HepG2 (cell line): ENCODE data around the gene ABCC8. TPM values are rescaled to one million over a fixed set of nuclear protein-coding genes. Genes with fewer than 3 reads are reported as not detected.

Source experiments
- ATAC-seq: fragments of 200-7000 bp; cut with Tn5 transposase; 3 replicates; pipeline ENCODE4 v1.9.1; 2020; ENCODE audit warnings: mild to moderate bottlenecking, moderate library complexity
- BruUV-seq: library from RNA; stranded (reverse); fragments of 400-500 nt; replicated peaks from 2 replicates; lab custom pipeline; 2021; lab: Mats Ljungman, UMichigan
- CTCF ChIA-PET: fragments of 300-600 bp; formaldehyde crosslinking; extraction: SDS; loops from one replicate; lab custom pipeline; 2021; ENCODE audit warnings: low total read pairs, inconsistent platforms, low intra/inter-chr PET ratio; lab: Yijun Ruan, JAX
- POLR2A ChIA-PET: fragments of 350-600 bp; sonication (Branson Sonifier 250); formaldehyde crosslinking; loops from one replicate; lab custom pipeline; 2020; ENCODE audit warnings: antibody characterized with exemption, inconsistent platforms; lab: Yijun Ruan, JAX
- DNase-seq: peaks from one replicate; pipeline ENCODE4 v3.0.0-alpha.2; 2015; ENCODE audit warnings: low spot score
- FAIRE-seq: peaks from 3 replicates; lab custom pipeline; 2011; peaks lifted over from hg19 to GRCh38; lab: Jason Lieb, UNC
- H2AFZ ChIP-seq: one replicate; pipeline ENCODE4 v1.6.1; 2011; ENCODE audit warnings: low read length, inconsistent platforms
- H3K27ac ChIP-seq: fragments of 300-600 bp; 3 replicates; pipeline ENCODE4 v1.8.0; 2011; ENCODE audit warnings: mixed run types, mild to moderate bottlenecking, mixed read lengths, low read length, inconsistent platforms; ENCODE audit not compliant: insufficient read depth; ENCODE audit errors: extremely low read length
- H3K27me3 ChIP-seq, 2 experiments: fragments of 200-600 bp in 1 of 2; 2 replicates in 1 of 2; 3 replicates in 1 of 2; pipeline versions ENCODE4 v1.6.0 to v1.8.0; 2011; ENCODE audit warnings: low read length in 2 of 2, mild to moderate bottlenecking in 2 of 2, moderate library complexity in 2 of 2, inconsistent platforms in 1 of 2; ENCODE audit not compliant: insufficient read depth in 2 of 2, control insufficient read depth in 1 of 2
- H3K36me3 ChIP-seq, 2 experiments: fragments of 200-600 bp in 1 of 2; replicated peaks in 1 of 2; 2 replicates in 1 of 2; 3 replicates in 1 of 2; pipeline versions ENCODE4 v1.5.1 to v1.8.0; 2011; ENCODE audit warnings: low read length in 2 of 2, inconsistent platforms in 1 of 2; ENCODE audit not compliant: insufficient read depth in 2 of 2, control insufficient read depth in 1 of 2
- H3K4me1 ChIP-seq: 2 replicates; pipeline ENCODE4 v1.5.1; 2012; ENCODE audit warnings: low read length, inconsistent platforms; ENCODE audit not compliant: insufficient read depth
- H3K4me2 ChIP-seq: 2 replicates; pipeline ENCODE4 v1.6.0; 2011; ENCODE audit warnings: low read depth, low read length, inconsistent platforms
- H3K4me3 ChIP-seq, 3 experiments: fragments of 200-600 bp in 1 of 3; sonication (generic), shearing (Covaris generic) in 1 of 3; replicated peaks in 1 of 3; 2 replicates each; pipeline ENCODE4 v1.5.1; 2011 to 2016; ENCODE audit warnings: low read length in 3 of 3, inconsistent platforms in 2 of 3, low read depth in 2 of 3, mild to moderate bottlenecking in 2 of 3, control low read depth in 1 of 3, mixed read lengths in 1 of 3; ENCODE audit not compliant: insufficient read depth in 1 of 3
- H3K79me2 ChIP-seq: one replicate; pipeline ENCODE4 v1.6.1; 2011; ENCODE audit warnings: low read length, inconsistent platforms; ENCODE audit not compliant: insufficient read depth
- H3K9ac ChIP-seq: 2 replicates; pipeline ENCODE4 v1.6.0; 2011; ENCODE audit warnings: mild to moderate bottlenecking, low read depth, low read length, inconsistent platforms; ENCODE audit not compliant: insufficient read depth
- H3K9me3 ChIP-seq: 2 replicates; pipeline ENCODE4 v1.5.1; 2012; ENCODE audit warnings: mild to moderate bottlenecking, low read length
- H4K20me1 ChIP-seq: 2 replicates; pipeline ENCODE4 v1.6.0; 2011; ENCODE audit warnings: inconsistent platforms, mild to moderate bottlenecking, low read length, moderate library complexity; ENCODE audit not compliant: insufficient read depth
- CEBPB ChIP-seq: IDR thresholded peaks from 2 replicates; pipeline ENCODE4 v1.6.1; 2011; ENCODE audit warnings: low read depth, low read length, improper control_type of control experiment, borderline replicate concordance
- PRPF4 ChIP-seq: fragments of 200-400 bp; formaldehyde crosslinking; IDR thresholded peaks from 2 replicates; pipeline ENCODE4 v1.6.1; 2016; ENCODE audit warnings: low read length, low read depth; ENCODE audit not compliant: poor library complexity, severe bottlenecking
- TBP ChIP-seq: sonication (generic); formaldehyde crosslinking; IDR thresholded peaks from 2 replicates; pipeline ENCODE4 v1.5.0; 2020; ENCODE audit warnings: missing genetic modification reagents
- ZFP90 ChIP-seq: sonication (generic); formaldehyde crosslinking; IDR thresholded peaks from 2 replicates; pipeline ENCODE4 v1.8.0; 2022; ENCODE audit warnings: missing genetic modification reagents, mild to moderate bottlenecking, inconsistent platforms, borderline replicate concordance
- ZMYM3 ChIP-seq: sonication (generic); formaldehyde crosslinking; IDR thresholded peaks from 2 replicates; pipeline ENCODE4 v1.5.1; 2020; ENCODE audit warnings: mild to moderate bottlenecking, missing genetic modification reagents
- ZNF383 ChIP-seq: sonication (generic); formaldehyde crosslinking; IDR thresholded peaks from 2 replicates; pipeline ENCODE4 v1.4.0; 2020; ENCODE audit warnings: missing genetic modification reagents, mild to moderate bottlenecking, borderline replicate concordance
- ZNF460 ChIP-seq: sonication (generic); formaldehyde crosslinking; IDR thresholded peaks from 2 replicates; pipeline ENCODE4 v1.5.1; 2020; ENCODE audit warnings: missing genetic modification reagents, mild to moderate bottlenecking, borderline replicate concordance
- ZNF501 ChIP-seq: sonication (generic); formaldehyde crosslinking; IDR thresholded peaks from 2 replicates; pipeline ENCODE4 v1.5.1; 2020; ENCODE audit warnings: mild to moderate bottlenecking, moderate library complexity, missing genetic modification reagents
- ZNF724P ChIP-seq: sonication (generic); formaldehyde crosslinking; IDR thresholded peaks from 2 replicates; pipeline ENCODE4 v1.8.0; 2022; ENCODE audit warnings: missing genetic modification reagents, borderline replicate concordance
- ZZZ3 ChIP-seq: sonication (generic); formaldehyde crosslinking; IDR thresholded peaks from 2 replicates; pipeline ENCODE4 v1.4.0; 2020; ENCODE audit warnings: missing genetic modification reagents, mild to moderate bottlenecking, borderline replicate concordance
- WGBS: methylation state at CpG from one replicate; pipeline ENCODE4 v1.1.6; 2017; ENCODE audit warnings: low lambda C conversion rate; 5-methylcytosine and 5-hydroxymethylcytosine counted together
- in situ Hi-C: cut with HindIII; loops from 2 replicates; pipeline ENCODE4 v1.10.0; 2017; ENCODE audit warnings: low pct_unique_long_range_greater_than_20kb; ENCODE audit not compliant: extremely low pct_ligation_motif_present
- intact Hi-C: fragments of 100-400 bp; cut with micrococcal nuclease; formaldehyde crosslinking; loops from one replicate; pipeline ENCODE4 v1.10.0; 2022; ENCODE audit not compliant: unreplicated experiment
- polyA plus RNA-seq, 8 experiments: library from polyadenylated mRNA; depleted of rRNA in 3 of 8; stranded (reverse) in 7 of 8; unstranded in 1 of 8; fragments of >200 nt; fragmentation: Illumina TruSeq in 4 of 8; extraction: Trizol in 4 of 8; gene quantifications; 2 replicates each; pipeline versions ENCODE4 v1.2.1 to v1.2.3, GENCODE V29; 2011 to 2016; ENCODE audit warnings: low read depth in 4 of 8, missing spikeins in 1 of 8, mixed read lengths in 1 of 8; ENCODE audit not compliant: insufficient read depth in 1 of 8
- total RNA-seq, 5 experiments: library from RNA; depleted of rRNA; stranded (reverse); fragments of >200 nt; fragmentation: Illumina TruSeq; extraction: Trizol; gene quantifications; 2 replicates each; pipeline ENCODE4 v1.2.3, GENCODE V29; 2016; ENCODE audit warnings: low read depth in 1 of 5
- TF ChIP-seq, protein P1 (sequence below): sonication (generic); formaldehyde crosslinking; IDR thresholded peaks from 2 replicates; pipeline ENCODE4 v1.4.0; 2020; ENCODE audit warnings: missing genetic modification reagents
- TF ChIP-seq, protein P2 (sequence below): sonication (generic); formaldehyde crosslinking; IDR thresholded peaks from 2 replicates; pipeline ENCODE4 v1.8.1; 2023; ENCODE audit warnings: mild to moderate bottlenecking, inconsistent platforms, moderate library complexity, missing genetic modification reagents, borderline replicate concordance

Gene ABCC8
- total and polyA plus RNA-seq, 2 of the 13 experiments (the other 11 are each of a cell fraction or from before 2014, with no cell fraction given), result not detected

DNA sequence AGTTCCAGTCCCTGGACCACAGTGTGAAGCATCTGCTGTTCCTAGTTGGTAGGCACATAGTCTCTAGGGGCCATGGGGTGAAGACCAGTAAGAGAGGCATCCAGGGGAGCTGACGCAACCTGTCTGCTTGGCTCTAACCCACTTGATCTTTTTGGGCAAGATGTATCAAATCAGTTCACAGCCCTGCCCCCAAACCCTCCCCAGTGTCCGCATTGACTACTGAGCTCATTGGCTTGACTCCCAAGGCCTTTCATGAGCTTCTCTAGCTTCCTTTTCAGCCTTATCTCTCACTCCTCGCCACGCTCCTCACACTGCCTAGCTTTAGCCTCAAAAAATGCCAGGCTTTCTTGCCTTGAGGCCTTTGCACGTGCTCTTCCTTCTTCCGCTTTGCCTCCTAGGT, 29.7 kb upstream of the ABCC8 start (continued):
- TF ChIP-seq ZNF724P, result no peak
- TF ChIP-seq, all 625 proteins: peak for 0

DNA sequence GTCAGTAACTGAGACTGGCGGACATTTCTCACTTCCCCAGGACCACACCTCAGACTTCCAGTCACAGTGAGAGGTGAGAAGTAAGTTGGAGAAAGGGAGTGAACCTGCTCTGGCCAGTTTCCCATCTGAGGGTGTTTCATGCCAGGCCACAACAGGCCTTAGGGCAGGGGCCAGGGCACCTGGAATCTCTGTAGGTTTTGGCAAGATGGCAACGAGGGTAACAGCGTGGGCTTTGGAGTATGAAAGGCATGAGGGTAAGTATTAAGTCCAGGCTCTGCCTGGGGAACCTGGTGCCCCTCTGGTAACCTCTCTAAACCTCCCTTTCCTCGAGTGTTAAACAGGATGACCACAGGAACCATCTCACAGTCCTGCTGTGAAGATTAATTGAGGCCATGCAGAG, 28.5 kb upstream of the ABCC8 start:
- no peaks in the 10 kb centered on the region for H4K20me1 ChIP-seq
- no peaks in the 10 kb centered on the region for H3K9me3 ChIP-seq
- no peak overlapping the region for H2AFZ ChIP-seq
- ChIA-PET POLR2A (no interaction called here), CTCF (interaction anchor here (0.7 to 2.4 kb wide), 5 partner anchors 116 to 275 kb away, joined by 3 to 34 read pairs (median 14); partner anchors contain the start of gene KCNJ11)
- FAIRE-seq, result no peak
- 29% methylated on average over 4 of the region's 4 CpGs for WGBS
- no peaks in the 10 kb centered on the region for H3K36me3 ChIP-seq
- intact Hi-C loops, result loop anchor here (10.0 kb wide), 1 partner anchor 270 kb away; no protein-coding TSS in a partner anchor
- in situ Hi-C loops, result loop anchor here (5.0 to 25.0 kb wide), 2 partner anchors 123 to 268 kb away; no protein-coding TSS in a partner anchor
- ATAC-seq, result no peak
- H3K79me2 ChIP-seq, result no peaks in the 10 kb centered on the region
- no peak for TF ChIP-seq ZMYM3 (CRISPR knock-in tag)
- no peak for TF ChIP-seq TBP (CRISPR knock-in tag)
- TF ChIP-seq ZNF383 (CRISPR knock-in tag), result no peak
- TF ChIP-seq PRPF4, result no peak
- no peak for TF ChIP-seq ZFP90
- TF ChIP-seq ZNF501 (CRISPR knock-in tag), result no peak
- no peak for TF ChIP-seq ZZZ3 (CRISPR knock-in tag)
- no peak for TF ChIP-seq CEBPB
- no peak for TF ChIP-seq ZNF460 (CRISPR knock-in tag)
- TF ChIP-seq, protein P1, sequence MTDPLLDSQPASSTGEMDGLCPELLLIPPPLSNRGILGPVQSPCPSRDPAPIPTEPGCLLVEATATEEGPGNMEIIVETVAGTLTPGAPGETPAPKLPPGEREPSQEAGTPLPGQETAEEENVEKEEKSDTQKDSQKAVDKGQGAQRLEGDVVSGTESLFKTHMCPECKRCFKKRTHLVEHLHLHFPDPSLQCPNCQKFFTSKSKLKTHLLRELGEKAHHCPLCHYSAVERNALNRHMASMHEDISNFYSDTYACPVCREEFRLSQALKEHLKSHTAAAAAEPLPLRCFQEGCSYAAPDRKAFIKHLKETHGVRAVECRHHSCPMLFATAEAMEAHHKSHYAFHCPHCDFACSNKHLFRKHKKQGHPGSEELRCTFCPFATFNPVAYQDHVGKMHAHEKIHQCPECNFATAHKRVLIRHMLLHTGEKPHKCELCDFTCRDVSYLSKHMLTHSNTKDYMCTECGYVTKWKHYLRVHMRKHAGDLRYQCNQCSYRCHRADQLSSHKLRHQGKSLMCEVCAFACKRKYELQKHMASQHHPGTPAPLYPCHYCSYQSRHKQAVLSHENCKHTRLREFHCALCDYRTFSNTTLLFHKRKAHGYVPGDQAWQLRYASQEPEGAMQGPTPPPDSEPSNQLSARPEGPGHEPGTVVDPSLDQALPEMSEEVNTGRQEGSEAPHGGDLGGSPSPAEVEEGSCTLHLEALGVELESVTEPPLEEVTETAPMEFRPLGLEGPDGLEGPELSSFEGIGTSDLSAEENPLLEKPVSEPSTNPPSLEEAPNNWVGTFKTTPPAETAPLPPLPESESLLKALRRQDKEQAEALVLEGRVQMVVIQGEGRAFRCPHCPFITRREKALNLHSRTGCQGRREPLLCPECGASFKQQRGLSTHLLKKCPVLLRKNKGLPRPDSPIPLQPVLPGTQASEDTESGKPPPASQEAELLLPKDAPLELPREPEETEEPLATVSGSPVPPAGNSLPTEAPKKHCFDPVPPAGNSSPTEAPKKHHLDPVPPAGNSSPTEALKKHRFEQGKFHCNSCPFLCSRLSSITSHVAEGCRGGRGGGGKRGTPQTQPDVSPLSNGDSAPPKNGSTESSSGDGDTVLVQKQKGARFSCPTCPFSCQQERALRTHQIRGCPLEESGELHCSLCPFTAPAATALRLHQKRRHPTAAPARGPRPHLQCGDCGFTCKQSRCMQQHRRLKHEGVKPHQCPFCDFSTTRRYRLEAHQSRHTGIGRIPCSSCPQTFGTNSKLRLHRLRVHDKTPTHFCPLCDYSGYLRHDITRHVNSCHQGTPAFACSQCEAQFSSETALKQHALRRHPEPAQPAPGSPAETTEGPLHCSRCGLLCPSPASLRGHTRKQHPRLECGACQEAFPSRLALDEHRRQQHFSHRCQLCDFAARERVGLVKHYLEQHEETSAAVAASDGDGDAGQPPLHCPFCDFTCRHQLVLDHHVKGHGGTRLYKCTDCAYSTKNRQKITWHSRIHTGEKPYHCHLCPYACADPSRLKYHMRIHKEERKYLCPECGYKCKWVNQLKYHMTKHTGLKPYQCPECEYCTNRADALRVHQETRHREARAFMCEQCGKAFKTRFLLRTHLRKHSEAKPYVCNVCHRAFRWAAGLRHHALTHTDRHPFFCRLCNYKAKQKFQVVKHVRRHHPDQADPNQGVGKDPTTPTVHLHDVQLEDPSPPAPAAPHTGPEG (CRISPR knock-in tag), result no peak
- TF ChIP-seq, protein P2, sequence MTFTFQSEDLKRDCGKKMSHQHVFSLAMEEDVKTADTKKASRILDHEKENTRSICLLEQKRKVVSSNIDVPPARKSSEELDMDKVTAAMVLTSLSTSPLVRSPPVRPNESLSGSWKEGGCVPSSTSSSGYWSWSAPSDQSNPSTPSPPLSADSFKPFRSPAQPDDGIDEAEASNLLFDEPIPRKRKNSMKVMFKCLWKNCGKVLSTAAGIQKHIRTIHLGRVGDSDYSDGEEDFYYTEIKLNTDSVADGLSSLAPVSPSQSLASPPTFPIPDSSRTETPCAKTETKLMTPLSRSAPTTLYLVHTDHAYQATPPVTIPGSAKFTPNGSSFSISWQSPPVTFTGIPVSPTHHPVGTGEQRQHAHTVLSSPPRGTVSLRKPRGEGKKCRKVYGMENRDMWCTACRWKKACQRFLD (CRISPR knock-in tag), result no peak
- H3K4me3 ChIP-seq, result no peak overlapping the region
- peaks cover 1 to 4% of the 10 kb centered on the region in 2 experiments; a peak in 2 of 5 replicates for H3K27me3 ChIP-seq
- no peak overlapping the region for H3K9ac ChIP-seq
- DNase-seq, result no peak
- no peak overlapping the region for H3K27ac ChIP-seq
- BruUV-seq, result no TSS peak
- no peaks in the 10 kb centered on the region for H3K4me1 ChIP-seq
- H3K4me2 ChIP-seq, result no peak overlapping the region
